Esophagus squamous epithelium (tissue), 4 donors: ENCODE data around the gene EIF2A.

Experiments used
- POLR2A ChIP-seq, 4 donors: fragments of 450-650 bp; IDR thresholded peaks; one replicate each; pipeline ENCODE4 v1.6.1; 2017; ENCODE audit warnings: antibody characterized with exemption in 4 of 4, mild to moderate bottlenecking in 4 of 4, moderate library complexity in 3 of 4
- TF ChIP-seq, protein P1 (sequence below), 6 experiments: fragments of 450-650 bp in 4 of 6; fragments of 200-600 bp in 2 of 6; sonication (generic) in 2 of 6; IDR thresholded peaks; one replicate each; pipeline ENCODE4 v1.5.1; 2016 to 2019; ENCODE audit warnings: antibody characterized with exemption in 6 of 6, mild to moderate bottlenecking in 4 of 6, moderate library complexity in 4 of 6

DNA sequence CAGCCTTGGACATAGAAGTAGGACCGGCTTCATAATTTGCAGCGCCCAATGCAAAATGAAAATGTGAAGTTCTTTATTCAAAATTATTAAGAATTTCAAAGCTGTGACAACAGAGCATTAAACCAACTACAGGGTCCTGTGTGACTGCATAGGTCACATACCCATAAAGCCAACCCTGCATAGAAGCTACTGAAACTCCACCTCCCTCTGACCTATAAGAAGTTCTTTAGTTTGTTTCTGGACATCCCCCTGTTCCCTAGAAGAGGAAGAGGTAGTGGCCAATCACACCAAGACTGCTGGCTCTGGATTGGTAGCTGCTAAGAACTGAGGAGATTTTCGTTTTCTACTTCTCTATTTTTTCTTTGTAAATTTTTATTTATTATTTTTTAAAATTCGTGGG is 47.6 kb downstream of the EIF2A start:
- TF ChIP-seq, protein P1, sequence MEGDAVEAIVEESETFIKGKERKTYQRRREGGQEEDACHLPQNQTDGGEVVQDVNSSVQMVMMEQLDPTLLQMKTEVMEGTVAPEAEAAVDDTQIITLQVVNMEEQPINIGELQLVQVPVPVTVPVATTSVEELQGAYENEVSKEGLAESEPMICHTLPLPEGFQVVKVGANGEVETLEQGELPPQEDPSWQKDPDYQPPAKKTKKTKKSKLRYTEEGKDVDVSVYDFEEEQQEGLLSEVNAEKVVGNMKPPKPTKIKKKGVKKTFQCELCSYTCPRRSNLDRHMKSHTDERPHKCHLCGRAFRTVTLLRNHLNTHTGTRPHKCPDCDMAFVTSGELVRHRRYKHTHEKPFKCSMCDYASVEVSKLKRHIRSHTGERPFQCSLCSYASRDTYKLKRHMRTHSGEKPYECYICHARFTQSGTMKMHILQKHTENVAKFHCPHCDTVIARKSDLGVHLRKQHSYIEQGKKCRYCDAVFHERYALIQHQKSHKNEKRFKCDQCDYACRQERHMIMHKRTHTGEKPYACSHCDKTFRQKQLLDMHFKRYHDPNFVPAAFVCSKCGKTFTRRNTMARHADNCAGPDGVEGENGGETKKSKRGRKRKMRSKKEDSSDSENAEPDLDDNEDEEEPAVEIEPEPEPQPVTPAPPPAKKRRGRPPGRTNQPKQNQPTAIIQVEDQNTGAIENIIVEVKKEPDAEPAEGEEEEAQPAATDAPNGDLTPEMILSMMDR (IDR thresholded peaks at IDR 0.05) = no peak
- no peak for TF ChIP-seq POLR2A (IDR thresholded peaks at IDR 0.05)
